GM23338 (cell line): ENCODE data around the gene PPFIA1. TPM values are rescaled to one million over a fixed set of nuclear protein-coding genes. Genes with fewer than 3 reads are reported as not detected.
A peak's percentile ranks its signal among the peaks of the same experiment; 100 is the strongest.

Experiments
- ATAC-seq: fragments of 200-7000 bp; cut with Tn5 transposase; 3 replicates; pipeline ENCODE4 v1.9.1; 2020
- DNase-seq: peaks from one replicate; pipeline ENCODE4 v3.0.0-alpha.2; 2015; ENCODE audit warnings: low spot score
- H2AFZ ChIP-seq: fragments of 200-600 bp; sonication (generic); 2 replicates; pipeline ENCODE4 v1.8.0; 2016; ENCODE audit warnings: antibody characterized with exemption, mild to moderate bottlenecking, moderate library complexity
- H3F3A ChIP-seq: fragments of 200-600 bp; sonication (generic); replicated peaks from 2 replicates; pipeline ENCODE4 v1.8.0; 2017; ENCODE audit warnings: antibody characterized with exemption, mixed run types, low read depth
- H3K27ac ChIP-seq: fragments of 200-600 bp; sonication (generic); 2 replicates; pipeline ENCODE4 v1.6.1; 2016; ENCODE audit warnings: low read depth
- H3K27me3 ChIP-seq: fragments of 200-600 bp; sonication (generic); 2 replicates; pipeline ENCODE4 v1.8.0; 2016; ENCODE audit warnings: mild to moderate bottlenecking, mixed run types, moderate library complexity; ENCODE audit not compliant: insufficient read depth
- H3K36me3 ChIP-seq: fragments of 200-600 bp; sonication (generic); 2 replicates; pipeline ENCODE4 v1.8.0; 2016; ENCODE audit warnings: mild to moderate bottlenecking; ENCODE audit not compliant: insufficient read depth
- H3K4me1 ChIP-seq: fragments of 200-600 bp; sonication (generic); 2 replicates; pipeline ENCODE4 v1.8.0; 2016; ENCODE audit warnings: mild to moderate bottlenecking, moderate library complexity; ENCODE audit not compliant: insufficient read depth
- H3K4me2 ChIP-seq: fragments of 200-600 bp; sonication (generic); 2 replicates; pipeline ENCODE4 v1.7.1; 2017; ENCODE audit warnings: mixed run types
- H3K4me3 ChIP-seq: fragments of 200-600 bp; sonication (generic); 2 replicates; pipeline ENCODE4 v1.6.1; 2016; ENCODE audit warnings: mixed run types
- H3K79me2 ChIP-seq: fragments of 200-600 bp; sonication (generic); replicated peaks from 2 replicates; pipeline ENCODE4 v1.8.0; 2017; ENCODE audit warnings: mild to moderate bottlenecking; ENCODE audit not compliant: insufficient read depth
- H3K9me2 ChIP-seq: fragments of 200-600 bp; sonication (generic); 2 replicates; pipeline ENCODE4 v1.8.0; 2017; ENCODE audit not compliant: insufficient read depth
- H4K20me1 ChIP-seq: fragments of 200-600 bp; sonication (generic); replicated peaks from 2 replicates; pipeline ENCODE4 v1.8.0; 2017; ENCODE audit warnings: mild to moderate bottlenecking; ENCODE audit not compliant: insufficient read depth
- H3K27ac Mint-ChIP-seq: 2 replicates; pipeline ENCODE4 v1.8.0; 2020; ENCODE audit warnings: inconsistent platforms, mild to moderate bottlenecking, moderate library complexity, mixed read lengths
- H3K27me3 Mint-ChIP-seq: 3 replicates; pipeline ENCODE4 v1.8.0; 2022; ENCODE audit warnings: low read depth, mild to moderate bottlenecking, moderate library complexity, mixed read lengths, inconsistent platforms; ENCODE audit not compliant: insufficient read depth, poor library complexity
- H3K36me3 Mint-ChIP-seq: 3 replicates; pipeline ENCODE4 v1.8.0; 2021; ENCODE audit warnings: low read depth, mild to moderate bottlenecking, inconsistent platforms, moderate library complexity, mixed read lengths
- H3K4me1 Mint-ChIP-seq: 3 replicates; pipeline ENCODE4 v1.8.0; 2020; ENCODE audit warnings: mild to moderate bottlenecking, inconsistent platforms, mixed read lengths
- H3K4me3 Mint-ChIP-seq: 3 replicates; pipeline ENCODE4 v1.8.0; 2021; ENCODE audit warnings: moderate library complexity, mild to moderate bottlenecking, inconsistent platforms, mixed read lengths
- H3K9me3 Mint-ChIP-seq: 3 replicates; pipeline ENCODE4 v1.8.0; 2020; ENCODE audit warnings: moderate library complexity, mild to moderate bottlenecking, inconsistent platforms, mixed read lengths
- EZH2 ChIP-seq: fragments of 200-600 bp; sonication (generic); IDR thresholded peaks from one replicate; pipeline ENCODE4 v1.8.0; 2017; ENCODE audit warnings: antibody characterized with exemption, mild to moderate bottlenecking, low read depth; ENCODE audit not compliant: unreplicated experiment
- EZH2phosphoT487 ChIP-seq: fragments of 200-600 bp; sonication (generic); IDR thresholded peaks from one replicate; pipeline ENCODE4 v1.8.1; 2018; ENCODE audit warnings: antibody characterized with exemption; ENCODE audit not compliant: unreplicated experiment
- ZNF114 ChIP-seq: fragments of 250-450 bp; sonication (Bioruptor Pico); IDR thresholded peaks from 2 replicates; pipeline ENCODE4 v1.5.0; 2020; ENCODE audit warnings: mild to moderate bottlenecking, moderate library complexity
- polyA plus RNA-seq: library from polyadenylated mRNA; unstranded; fragments of >200 nt; fragmentation: Nextera tagmentation; extraction: Ambion mirVana; gene quantifications from 2 replicates; pipeline ENCODE4 v1.2.1, GENCODE V29; 2016
- total RNA-seq: library from RNA; depleted of rRNA; stranded (reverse); fragments of >200 nt; shearing (Covaris generic); gene quantifications from 2 replicates; pipeline ENCODE4 v1.2.3, GENCODE V29; 2014
- TF ChIP-seq, protein P1 (sequence below): fragments of 250-450 bp; sonication (Bioruptor Pico); IDR thresholded peaks from 2 replicates; pipeline ENCODE4 v1.5.0; 2020; ENCODE audit warnings: mild to moderate bottlenecking, moderate library complexity
- TF ChIP-seq, protein P2 (sequence below): IDR thresholded peaks from 2 replicates; pipeline ENCODE4 v1.6.1; 2016; ENCODE audit warnings: antibody characterized with exemption
- TF ChIP-seq, protein P3 (sequence below): IDR thresholded peaks from one replicate; pipeline ENCODE4 v1.6.1; 2018; ENCODE audit warnings: antibody characterized with exemption; ENCODE audit not compliant: unreplicated experiment
- TF ChIP-seq, protein P4 (sequence below), 2 experiments: fragments of 200-600 bp in 1 of 2; sonication (generic) in 1 of 2; conservative IDR thresholded peaks; 2 replicates each; pipeline versions ENCODE4 v1.5.1 to v1.6.1; 2016 to 2017; ENCODE audit warnings: antibody characterized with exemption in 2 of 2, low read depth in 2 of 2, mild to moderate bottlenecking in 2 of 2, moderate library complexity in 1 of 2

PPFIA1 gene
- total and polyA plus RNA-seq, 2 experiments from 2014 or later, result 41.7 to 62.0 TPM

DNA sequence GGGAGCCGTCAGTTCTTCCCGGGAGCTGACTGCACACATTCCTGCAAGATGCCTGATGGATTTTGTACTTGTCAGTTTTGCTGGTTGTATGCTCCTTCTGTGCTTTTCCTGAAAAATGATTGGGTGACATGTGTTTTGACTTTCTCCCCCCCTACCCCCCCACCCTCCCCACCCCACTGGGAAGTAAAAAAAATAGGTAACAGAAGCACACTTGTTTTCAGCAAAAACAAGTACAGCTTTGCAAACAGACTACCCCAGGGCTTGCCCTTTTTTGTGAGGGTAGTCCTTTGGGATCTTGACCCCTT is 1.1 kb downstream of the PPFIA1 start (continued):
- TF ChIP-seq, protein P1, sequence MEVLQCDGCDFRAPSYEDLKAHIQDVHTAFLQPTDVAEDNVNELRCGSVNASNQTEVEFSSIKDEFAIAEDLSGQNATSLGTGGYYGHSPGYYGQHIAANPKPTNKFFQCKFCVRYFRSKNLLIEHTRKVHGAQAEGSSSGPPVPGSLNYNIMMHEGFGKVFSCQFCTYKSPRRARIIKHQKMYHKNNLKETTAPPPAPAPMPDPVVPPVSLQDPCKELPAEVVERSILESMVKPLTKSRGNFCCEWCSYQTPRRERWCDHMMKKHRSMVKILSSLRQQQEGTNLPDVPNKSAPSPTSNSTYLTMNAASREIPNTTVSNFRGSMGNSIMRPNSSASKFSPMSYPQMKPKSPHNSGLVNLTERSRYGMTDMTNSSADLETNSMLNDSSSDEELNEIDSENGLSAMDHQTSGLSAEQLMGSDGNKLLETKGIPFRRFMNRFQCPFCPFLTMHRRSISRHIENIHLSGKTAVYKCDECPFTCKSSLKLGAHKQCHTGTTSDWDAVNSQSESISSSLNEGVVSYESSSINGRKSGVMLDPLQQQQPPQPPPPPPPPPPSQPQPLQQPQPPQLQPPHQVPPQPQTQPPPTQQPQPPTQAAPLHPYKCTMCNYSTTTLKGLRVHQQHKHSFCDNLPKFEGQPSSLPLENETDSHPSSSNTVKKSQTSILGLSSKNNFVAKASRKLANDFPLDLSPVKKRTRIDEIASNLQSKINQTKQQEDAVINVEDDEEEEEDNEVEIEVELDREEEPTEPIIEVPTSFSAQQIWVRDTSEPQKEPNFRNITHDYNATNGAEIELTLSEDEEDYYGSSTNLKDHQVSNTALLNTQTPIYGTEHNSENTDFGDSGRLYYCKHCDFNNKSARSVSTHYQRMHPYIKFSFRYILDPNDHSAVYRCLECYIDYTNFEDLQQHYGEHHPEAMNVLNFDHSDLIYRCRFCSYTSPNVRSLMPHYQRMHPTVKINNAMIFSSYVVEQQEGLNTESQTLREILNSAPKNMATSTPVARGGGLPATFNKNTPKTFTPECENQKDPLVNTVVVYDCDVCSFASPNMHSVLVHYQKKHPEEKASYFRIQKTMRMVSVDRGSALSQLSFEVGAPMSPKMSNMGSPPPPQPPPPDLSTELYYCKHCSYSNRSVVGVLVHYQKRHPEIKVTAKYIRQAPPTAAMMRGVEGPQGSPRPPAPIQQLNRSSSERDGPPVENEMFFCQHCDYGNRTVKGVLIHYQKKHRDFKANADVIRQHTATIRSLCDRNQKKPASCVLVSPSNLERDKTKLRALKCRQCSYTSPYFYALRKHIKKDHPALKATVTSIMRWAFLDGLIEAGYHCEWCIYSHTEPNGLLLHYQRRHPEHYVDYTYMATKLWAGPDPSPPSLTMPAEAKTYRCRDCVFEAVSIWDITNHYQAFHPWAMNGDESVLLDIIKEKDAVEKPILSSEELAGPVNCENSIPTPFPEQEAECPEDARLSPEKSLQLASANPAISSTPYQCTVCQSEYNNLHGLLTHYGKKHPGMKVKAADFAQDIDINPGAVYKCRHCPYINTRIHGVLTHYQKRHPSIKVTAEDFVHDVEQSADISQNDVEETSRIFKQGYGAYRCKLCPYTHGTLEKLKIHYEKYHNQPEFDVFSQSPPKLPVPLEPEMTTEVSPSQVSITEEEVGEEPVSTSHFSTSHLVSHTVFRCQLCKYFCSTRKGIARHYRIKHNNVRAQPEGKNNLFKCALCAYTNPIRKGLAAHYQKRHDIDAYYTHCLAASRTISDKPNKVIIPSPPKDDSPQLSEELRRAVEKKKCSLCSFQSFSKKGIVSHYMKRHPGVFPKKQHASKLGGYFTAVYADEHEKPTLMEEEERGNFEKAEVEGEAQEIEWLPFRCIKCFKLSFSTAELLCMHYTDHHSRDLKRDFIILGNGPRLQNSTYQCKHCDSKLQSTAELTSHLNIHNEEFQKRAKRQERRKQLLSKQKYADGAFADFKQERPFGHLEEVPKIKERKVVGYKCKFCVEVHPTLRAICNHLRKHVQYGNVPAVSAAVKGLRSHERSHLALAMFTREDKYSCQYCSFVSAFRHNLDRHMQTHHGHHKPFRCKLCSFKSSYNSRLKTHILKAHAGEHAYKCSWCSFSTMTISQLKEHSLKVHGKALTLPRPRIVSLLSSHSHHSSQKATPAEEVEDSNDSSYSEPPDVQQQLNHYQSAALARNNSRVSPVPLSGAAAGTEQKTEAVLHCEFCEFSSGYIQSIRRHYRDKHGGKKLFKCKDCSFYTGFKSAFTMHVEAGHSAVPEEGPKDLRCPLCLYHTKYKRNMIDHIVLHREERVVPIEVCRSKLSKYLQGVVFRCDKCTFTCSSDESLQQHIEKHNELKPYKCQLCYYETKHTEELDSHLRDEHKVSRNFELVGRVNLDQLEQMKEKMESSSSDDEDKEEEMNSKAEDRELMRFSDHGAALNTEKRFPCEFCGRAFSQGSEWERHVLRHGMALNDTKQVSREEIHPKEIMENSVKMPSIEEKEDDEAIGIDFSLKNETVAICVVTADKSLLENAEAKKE (CRISPR knock-in tag), result no peak
- TF ChIP-seq EZH2, result no peak
- TF ChIP-seq, protein P2, sequence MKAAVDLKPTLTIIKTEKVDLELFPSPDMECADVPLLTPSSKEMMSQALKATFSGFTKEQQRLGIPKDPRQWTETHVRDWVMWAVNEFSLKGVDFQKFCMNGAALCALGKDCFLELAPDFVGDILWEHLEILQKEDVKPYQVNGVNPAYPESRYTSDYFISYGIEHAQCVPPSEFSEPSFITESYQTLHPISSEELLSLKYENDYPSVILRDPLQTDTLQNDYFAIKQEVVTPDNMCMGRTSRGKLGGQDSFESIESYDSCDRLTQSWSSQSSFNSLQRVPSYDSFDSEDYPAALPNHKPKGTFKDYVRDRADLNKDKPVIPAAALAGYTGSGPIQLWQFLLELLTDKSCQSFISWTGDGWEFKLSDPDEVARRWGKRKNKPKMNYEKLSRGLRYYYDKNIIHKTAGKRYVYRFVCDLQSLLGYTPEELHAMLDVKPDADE, result no peak

DNA sequence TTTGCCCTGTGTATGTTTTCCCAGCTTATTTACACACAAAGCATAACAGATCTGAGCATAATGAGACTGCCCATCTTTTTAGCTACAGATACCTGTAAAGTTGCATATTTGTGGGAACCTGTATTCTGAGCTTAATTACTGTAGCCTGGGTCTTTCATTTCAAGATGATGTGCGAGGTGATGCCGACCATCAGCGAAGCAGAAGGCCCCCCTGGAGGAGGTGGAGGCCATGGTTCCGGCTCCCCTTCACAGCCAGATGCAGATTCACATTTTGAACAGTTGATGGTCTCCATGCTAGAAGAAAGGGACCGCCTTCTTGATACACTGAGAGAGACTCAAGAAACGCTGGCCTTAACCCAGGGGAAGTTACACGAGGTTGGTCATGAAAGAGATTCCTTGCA is 1.5 kb downstream of the PPFIA1 start:
- Histone ChIP-seq H4K20me1 (peaks cover 36% of the 10 kb centered on the region), H3K4me3 (peak overlapping the region; percentile 60), H3K9me2 (no peaks in the 10 kb centered on the region), H3K4me2 (peak overlapping the region; percentile 81), H2AFZ (no peak overlapping the region), H3K27ac (no peak overlapping the region), H3K36me3 (peaks cover 30% of the 10 kb centered on the region), H3K27me3 (no peaks in the 10 kb centered on the region), H3K79me2 (peaks cover 60% of the 10 kb centered on the region), H3K4me1 (peaks cover 4% of the 10 kb centered on the region; the same call in 1 of the 2 replicates), H3F3A (peaks cover 8% of the 10 kb centered on the region; the same call in 1 of the 2 replicates)
- peaks cover 44% of the 10 kb centered on the region for H3K36me3 Mint-ChIP-seq
- H3K4me3 Mint-ChIP-seq, result peak overlapping the region; percentile 89
- H3K4me1 Mint-ChIP-seq, result peaks cover 26% of the 10 kb centered on the region; the same call in 2 of the 3 replicates
- no peak overlapping the region for H3K27ac Mint-ChIP-seq
- DNase-seq (no peak), ATAC-seq (no peak)
- no peaks in the 10 kb centered on the region for H3K9me3 Mint-ChIP-seq
- H3K27me3 Mint-ChIP-seq, result peaks cover 6% of the 10 kb centered on the region
- no peak for TF ChIP-seq EZH2phosphoT487
- TF ChIP-seq, protein P3, sequence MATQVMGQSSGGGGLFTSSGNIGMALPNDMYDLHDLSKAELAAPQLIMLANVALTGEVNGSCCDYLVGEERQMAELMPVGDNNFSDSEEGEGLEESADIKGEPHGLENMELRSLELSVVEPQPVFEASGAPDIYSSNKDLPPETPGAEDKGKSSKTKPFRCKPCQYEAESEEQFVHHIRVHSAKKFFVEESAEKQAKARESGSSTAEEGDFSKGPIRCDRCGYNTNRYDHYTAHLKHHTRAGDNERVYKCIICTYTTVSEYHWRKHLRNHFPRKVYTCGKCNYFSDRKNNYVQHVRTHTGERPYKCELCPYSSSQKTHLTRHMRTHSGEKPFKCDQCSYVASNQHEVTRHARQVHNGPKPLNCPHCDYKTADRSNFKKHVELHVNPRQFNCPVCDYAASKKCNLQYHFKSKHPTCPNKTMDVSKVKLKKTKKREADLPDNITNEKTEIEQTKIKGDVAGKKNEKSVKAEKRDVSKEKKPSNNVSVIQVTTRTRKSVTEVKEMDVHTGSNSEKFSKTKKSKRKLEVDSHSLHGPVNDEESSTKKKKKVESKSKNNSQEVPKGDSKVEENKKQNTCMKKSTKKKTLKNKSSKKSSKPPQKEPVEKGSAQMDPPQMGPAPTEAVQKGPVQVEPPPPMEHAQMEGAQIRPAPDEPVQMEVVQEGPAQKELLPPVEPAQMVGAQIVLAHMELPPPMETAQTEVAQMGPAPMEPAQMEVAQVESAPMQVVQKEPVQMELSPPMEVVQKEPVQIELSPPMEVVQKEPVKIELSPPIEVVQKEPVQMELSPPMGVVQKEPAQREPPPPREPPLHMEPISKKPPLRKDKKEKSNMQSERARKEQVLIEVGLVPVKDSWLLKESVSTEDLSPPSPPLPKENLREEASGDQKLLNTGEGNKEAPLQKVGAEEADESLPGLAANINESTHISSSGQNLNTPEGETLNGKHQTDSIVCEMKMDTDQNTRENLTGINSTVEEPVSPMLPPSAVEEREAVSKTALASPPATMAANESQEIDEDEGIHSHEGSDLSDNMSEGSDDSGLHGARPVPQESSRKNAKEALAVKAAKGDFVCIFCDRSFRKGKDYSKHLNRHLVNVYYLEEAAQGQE, result no peak
- TF ChIP-seq ZNF114, result no peak
- TF ChIP-seq, protein P4, sequence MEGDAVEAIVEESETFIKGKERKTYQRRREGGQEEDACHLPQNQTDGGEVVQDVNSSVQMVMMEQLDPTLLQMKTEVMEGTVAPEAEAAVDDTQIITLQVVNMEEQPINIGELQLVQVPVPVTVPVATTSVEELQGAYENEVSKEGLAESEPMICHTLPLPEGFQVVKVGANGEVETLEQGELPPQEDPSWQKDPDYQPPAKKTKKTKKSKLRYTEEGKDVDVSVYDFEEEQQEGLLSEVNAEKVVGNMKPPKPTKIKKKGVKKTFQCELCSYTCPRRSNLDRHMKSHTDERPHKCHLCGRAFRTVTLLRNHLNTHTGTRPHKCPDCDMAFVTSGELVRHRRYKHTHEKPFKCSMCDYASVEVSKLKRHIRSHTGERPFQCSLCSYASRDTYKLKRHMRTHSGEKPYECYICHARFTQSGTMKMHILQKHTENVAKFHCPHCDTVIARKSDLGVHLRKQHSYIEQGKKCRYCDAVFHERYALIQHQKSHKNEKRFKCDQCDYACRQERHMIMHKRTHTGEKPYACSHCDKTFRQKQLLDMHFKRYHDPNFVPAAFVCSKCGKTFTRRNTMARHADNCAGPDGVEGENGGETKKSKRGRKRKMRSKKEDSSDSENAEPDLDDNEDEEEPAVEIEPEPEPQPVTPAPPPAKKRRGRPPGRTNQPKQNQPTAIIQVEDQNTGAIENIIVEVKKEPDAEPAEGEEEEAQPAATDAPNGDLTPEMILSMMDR (conservative IDR thresholded peaks at IDR 0.05; ENCODE audit: low read depth in 2 of 2), result no peak
